Activated CD8-positive, alpha-beta T cell treated with anti-CD3 and anti-CD28 coated beads for 36 hours (primary cell): Measurements from ENCODE around the gene SMIM23. TPM values are rescaled to one million over a fixed set of nuclear protein-coding genes. Genes with fewer than 3 reads are reported as not detected.

Experiments
- ATAC-seq: fragments of 200-7000 bp; cut with Tn5 transposase; one replicate; pipeline ENCODE4 v1.10.0; 2021; ENCODE audit warnings: mild to moderate bottlenecking, moderate library complexity
- CTCF ChIA-PET: fragments of 350-600 bp; sonication (Branson Sonifier 250); formaldehyde crosslinking; loops from one replicate; lab custom pipeline; 2021; ENCODE audit warnings: antibody characterized with exemption; lab: Charles Lee
- POLR2A ChIA-PET: fragments of 350-600 bp; sonication (Branson Sonifier 250); formaldehyde crosslinking; loops from one replicate; lab custom pipeline; 2021; ENCODE audit warnings: antibody characterized with exemption; lab: Charles Lee
- DNase-seq: peaks from one replicate; pipeline ENCODE4 v3.0.0-alpha.2; 2020
- H3K27ac Mint-ChIP-seq: one replicate; pipeline ENCODE4 v1.8.0; 2021; ENCODE audit warnings: mild to moderate bottlenecking, mixed read lengths
- H3K27me3 Mint-ChIP-seq: one replicate; pipeline ENCODE4 v1.8.0; 2021; ENCODE audit warnings: mixed read lengths
- H3K36me3 Mint-ChIP-seq: one replicate; pipeline ENCODE4 v1.8.0; 2021; ENCODE audit warnings: low read depth, mixed read lengths
- H3K4me1 Mint-ChIP-seq: one replicate; pipeline ENCODE4 v1.8.0; 2021; ENCODE audit warnings: low read depth, mixed read lengths
- H3K4me3 Mint-ChIP-seq: one replicate; pipeline ENCODE4 v1.8.0; 2021; ENCODE audit warnings: mild to moderate bottlenecking, moderate library complexity, mixed read lengths
- H3K9me3 Mint-ChIP-seq: one replicate; pipeline ENCODE4 v1.8.0; 2021; ENCODE audit warnings: mixed read lengths
- intact Hi-C: fragments of 100-400 bp; cut with micrococcal nuclease; formaldehyde crosslinking; loops from one replicate; pipeline ENCODE4 v1.10.0; 2022
- total RNA-seq, 2 experiments: library from RNA; stranded (reverse); gene quantifications; one replicate each; pipeline ENCODE4 v1.2.3, GENCODE V29; 2021
- TF ChIP-seq, protein P1 (sequence below): fragments of 200-600 bp; IDR thresholded peaks from one replicate; pipeline ENCODE4 v1.8.0; 2022; ENCODE audit warnings: antibody characterized with exemption, mild to moderate bottlenecking

SMIM23 gene
- total RNA-seq, 2 experiments from 2014 or later = not detected

DNA sequence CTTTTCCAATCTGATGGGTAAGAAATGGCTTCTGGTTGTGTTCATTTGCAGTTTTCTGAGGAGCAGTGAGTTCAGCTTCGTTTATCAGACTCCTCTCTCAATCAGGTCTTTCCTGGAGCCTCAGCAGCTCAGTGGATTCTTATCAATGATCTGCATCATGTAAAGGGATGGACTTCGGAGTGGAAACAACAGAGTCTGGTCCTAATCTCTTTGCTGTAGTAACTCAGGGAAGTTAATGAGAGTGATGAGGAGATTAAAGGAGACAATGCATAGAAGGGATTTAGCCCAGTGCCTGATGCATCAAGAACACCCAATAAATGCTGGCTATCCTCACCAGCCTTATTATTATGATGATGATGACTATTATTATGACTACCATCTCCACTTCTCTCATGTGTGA, 47.2 kb downstream of the SMIM23 start:
- TF ChIP-seq, protein P1, sequence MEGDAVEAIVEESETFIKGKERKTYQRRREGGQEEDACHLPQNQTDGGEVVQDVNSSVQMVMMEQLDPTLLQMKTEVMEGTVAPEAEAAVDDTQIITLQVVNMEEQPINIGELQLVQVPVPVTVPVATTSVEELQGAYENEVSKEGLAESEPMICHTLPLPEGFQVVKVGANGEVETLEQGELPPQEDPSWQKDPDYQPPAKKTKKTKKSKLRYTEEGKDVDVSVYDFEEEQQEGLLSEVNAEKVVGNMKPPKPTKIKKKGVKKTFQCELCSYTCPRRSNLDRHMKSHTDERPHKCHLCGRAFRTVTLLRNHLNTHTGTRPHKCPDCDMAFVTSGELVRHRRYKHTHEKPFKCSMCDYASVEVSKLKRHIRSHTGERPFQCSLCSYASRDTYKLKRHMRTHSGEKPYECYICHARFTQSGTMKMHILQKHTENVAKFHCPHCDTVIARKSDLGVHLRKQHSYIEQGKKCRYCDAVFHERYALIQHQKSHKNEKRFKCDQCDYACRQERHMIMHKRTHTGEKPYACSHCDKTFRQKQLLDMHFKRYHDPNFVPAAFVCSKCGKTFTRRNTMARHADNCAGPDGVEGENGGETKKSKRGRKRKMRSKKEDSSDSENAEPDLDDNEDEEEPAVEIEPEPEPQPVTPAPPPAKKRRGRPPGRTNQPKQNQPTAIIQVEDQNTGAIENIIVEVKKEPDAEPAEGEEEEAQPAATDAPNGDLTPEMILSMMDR = no peak
- Mint-ChIP-seq H3K27me3 (no peaks in the 10 kb centered on the region), H3K36me3 (peaks cover 5% of the 10 kb centered on the region), H3K9me3 (peaks cover 6% of the 10 kb centered on the region), H3K27ac (no peak overlapping the region), H3K4me1 (no peaks in the 10 kb centered on the region), H3K4me3 (no peak overlapping the region)
- ChIA-PET POLR2A (interaction anchor here (0.7 kb wide), 1 partner anchor 51 kb away, joined by 3 read pairs; no protein-coding TSS in a partner anchor), CTCF (interaction anchor here (1.5 kb wide), 1 partner anchor 25 kb away, joined by 3 read pairs; no protein-coding TSS in a partner anchor)
- intact Hi-C loops = no loop called here
- ATAC-seq = no peak
- DNase-seq = no peak

DNA sequence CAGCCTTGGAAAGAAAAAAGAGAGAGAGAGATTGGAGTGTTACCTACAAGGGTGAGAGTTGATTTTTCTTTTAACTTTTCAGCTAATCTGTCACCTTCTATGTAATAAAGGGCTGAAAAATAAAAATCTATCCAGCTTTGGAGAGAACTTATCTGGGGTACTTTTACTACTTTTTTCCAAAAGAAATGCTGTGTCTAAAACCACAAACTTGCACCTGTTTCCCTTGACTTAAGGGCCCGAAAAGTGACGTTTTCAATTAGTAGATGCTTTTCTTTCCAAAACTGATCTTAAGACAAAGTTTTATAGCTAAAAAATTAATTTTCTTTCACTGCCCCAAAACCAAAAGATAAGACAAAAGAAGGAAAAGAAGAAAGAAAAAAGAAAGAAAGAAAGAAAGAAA, 48.8 kb downstream of the SMIM23 start:
- ATAC-seq (no peak), DNase-seq (no peak)
- CTCF ChIA-PET = interaction anchor here (0.9 to 1.4 kb wide), 2 partner anchors 58 to 77 kb away, joined by 3 to 4 read pairs; no protein-coding TSS in a partner anchor
- intact Hi-C loops = no loop called here
- Mint-ChIP-seq H3K27me3 (no peaks in the 10 kb centered on the region), H3K4me3 (no peak overlapping the region), H3K27ac (no peak overlapping the region), H3K36me3 (peaks cover 5% of the 10 kb centered on the region), H3K9me3 (peaks cover 6% of the 10 kb centered on the region), H3K4me1 (no peaks in the 10 kb centered on the region)
- POLR2A ChIA-PET = no interaction called here
- TF ChIP-seq, protein P1 = no peak

DNA sequence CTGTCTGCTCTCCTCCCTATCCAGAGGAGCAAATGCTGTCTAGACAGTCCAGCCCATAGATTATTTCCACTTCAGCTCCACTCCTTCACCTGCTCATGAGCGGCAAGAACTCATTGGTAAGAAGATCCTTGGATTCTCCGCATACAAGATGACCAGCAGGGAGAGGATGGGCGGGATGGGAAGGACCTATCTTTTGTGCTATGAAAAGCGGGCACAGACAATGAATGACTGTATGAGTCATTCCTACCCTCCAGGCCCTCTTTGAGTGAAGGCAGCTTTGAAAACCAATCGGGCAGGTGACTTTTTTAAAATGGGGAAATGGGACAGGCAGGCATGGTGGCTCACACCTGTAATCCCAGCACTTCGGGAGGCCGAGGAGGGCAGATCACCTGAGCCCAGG, 49.4 kb downstream of the SMIM23 start:
- peaks cover 5% of the 10 kb centered on the region for H3K36me3 Mint-ChIP-seq
- no peak overlapping the region for H3K27ac Mint-ChIP-seq
- peaks cover 6% of the 10 kb centered on the region for H3K9me3 Mint-ChIP-seq
- no peak overlapping the region for H3K4me3 Mint-ChIP-seq
- DNase-seq (no peak), ATAC-seq (no peak)
- intact Hi-C loops = no loop called here
- ChIA-PET POLR2A (no interaction called here), CTCF (no interaction called here)
- TF ChIP-seq, protein P1 = no peak
- H3K27me3 Mint-ChIP-seq = no peaks in the 10 kb centered on the region
- no peaks in the 10 kb centered on the region for H3K4me1 Mint-ChIP-seq

DNA sequence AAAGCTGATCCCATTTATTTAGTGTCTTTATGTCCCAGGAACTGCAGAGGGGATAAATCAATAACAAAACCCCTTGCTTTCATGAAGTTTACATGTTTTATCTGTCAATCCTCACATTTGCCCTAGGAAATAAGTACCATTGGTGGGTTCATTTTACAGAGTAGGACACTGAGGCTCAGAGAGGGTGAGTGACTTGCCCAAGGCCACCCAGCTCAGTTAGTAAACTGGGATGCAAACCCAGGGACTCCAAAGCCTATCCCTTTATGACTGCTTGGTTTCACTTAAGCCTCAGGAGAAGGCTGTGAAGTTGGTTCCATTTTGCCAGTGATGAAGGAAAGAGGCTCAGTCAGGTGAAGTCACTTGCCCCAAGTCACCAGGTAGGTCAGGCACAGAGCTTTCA, 51.9 kb downstream of the SMIM23 start:
- Mint-ChIP-seq H3K27me3 (no peaks in the 10 kb centered on the region), H3K4me1 (no peaks in the 10 kb centered on the region), H3K9me3 (peaks cover 2% of the 10 kb centered on the region), H3K4me3 (no peak overlapping the region), H3K36me3 (peaks cover 5% of the 10 kb centered on the region), H3K27ac (no peak overlapping the region)
- no peak for ATAC-seq
- intact Hi-C loops = no loop called here
- TF ChIP-seq, protein P1 = no peak
- no peak for DNase-seq
- ChIA-PET CTCF (no interaction called here), POLR2A (no interaction called here)

DNA sequence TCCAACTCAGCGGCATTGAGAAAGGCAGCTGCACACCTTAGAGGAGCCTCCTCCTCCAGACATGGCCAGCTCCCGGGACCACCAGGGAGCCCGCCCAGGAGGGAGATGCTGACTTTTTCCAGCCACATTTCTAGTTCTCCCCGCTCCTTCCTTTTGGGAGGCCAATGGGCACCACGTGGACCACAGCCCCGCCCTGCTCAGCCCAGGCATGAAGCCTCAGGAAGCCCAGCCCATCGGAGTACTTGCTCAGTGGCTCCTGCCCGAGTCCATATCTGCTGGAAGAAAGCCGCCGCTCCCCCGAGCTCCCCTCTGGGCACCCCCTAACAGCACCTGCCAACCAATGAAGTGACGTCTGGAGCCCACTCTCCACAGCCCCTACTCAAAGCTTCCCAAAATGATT, 52.4 kb downstream of the SMIM23 start:
- intact Hi-C loops = no loop called here
- Mint-ChIP-seq H3K27ac (no peak overlapping the region), H3K4me3 (no peak overlapping the region), H3K4me1 (no peaks in the 10 kb centered on the region), H3K27me3 (no peaks in the 10 kb centered on the region), H3K9me3 (no peaks in the 10 kb centered on the region), H3K36me3 (peaks cover 3% of the 10 kb centered on the region)
- ATAC-seq = no peak
- TF ChIP-seq, protein P1 = no peak
- CTCF ChIA-PET = interaction anchor here (1.0 kb wide), 1 partner anchor 14 kb away, joined by 3 read pairs; no protein-coding TSS in a partner anchor
- no peak for DNase-seq
- POLR2A ChIA-PET = no interaction called here
